Gastrocnemius medialis (tissue), 4 donors: Measurements from ENCODE around the gene GDA.

Experiments used
- POLR2A ChIP-seq, 2 donors: fragments of 450-650 bp; IDR thresholded peaks; one replicate each; pipeline ENCODE4 v1.6.1; 2017; ENCODE audit warnings: antibody characterized with exemption in 2 of 2, mild to moderate bottlenecking in 2 of 2, moderate library complexity in 2 of 2
- TF ChIP-seq, protein P1 (sequence below), 5 experiments: fragments of 450-650 bp in 3 of 5; fragments of 200-600 bp in 2 of 5; sonication (generic) in 2 of 5; IDR thresholded peaks in 4 of 5; conservative IDR thresholded peaks in 1 of 5; 1 replicate in 4 of 5; 2 replicates in 1 of 5; pipeline ENCODE4 v1.5.1; 2016 to 2019; ENCODE audit warnings: antibody characterized with exemption in 5 of 5, mild to moderate bottlenecking in 3 of 5, moderate library complexity in 3 of 5

DNA sequence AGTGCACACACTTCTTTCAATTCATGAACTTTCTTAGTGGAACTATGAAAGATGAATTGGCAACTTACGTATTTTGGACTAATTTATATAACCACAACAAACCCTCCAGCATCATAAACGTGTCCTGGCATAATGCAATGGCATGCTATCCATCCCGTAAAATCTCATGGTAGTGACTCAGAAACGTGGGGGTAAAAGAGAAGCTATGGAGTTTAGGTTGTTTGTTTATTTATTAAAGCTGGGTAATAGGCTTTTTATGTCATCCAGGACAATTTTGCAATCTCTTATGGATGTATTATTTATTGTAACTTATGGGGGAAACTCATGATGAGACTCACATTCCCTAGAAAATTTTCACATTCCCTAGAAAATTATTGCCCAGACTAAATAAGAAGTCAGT, 106.3 kb downstream of the GDA start:
- TF ChIP-seq, protein P1, sequence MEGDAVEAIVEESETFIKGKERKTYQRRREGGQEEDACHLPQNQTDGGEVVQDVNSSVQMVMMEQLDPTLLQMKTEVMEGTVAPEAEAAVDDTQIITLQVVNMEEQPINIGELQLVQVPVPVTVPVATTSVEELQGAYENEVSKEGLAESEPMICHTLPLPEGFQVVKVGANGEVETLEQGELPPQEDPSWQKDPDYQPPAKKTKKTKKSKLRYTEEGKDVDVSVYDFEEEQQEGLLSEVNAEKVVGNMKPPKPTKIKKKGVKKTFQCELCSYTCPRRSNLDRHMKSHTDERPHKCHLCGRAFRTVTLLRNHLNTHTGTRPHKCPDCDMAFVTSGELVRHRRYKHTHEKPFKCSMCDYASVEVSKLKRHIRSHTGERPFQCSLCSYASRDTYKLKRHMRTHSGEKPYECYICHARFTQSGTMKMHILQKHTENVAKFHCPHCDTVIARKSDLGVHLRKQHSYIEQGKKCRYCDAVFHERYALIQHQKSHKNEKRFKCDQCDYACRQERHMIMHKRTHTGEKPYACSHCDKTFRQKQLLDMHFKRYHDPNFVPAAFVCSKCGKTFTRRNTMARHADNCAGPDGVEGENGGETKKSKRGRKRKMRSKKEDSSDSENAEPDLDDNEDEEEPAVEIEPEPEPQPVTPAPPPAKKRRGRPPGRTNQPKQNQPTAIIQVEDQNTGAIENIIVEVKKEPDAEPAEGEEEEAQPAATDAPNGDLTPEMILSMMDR (IDR thresholded peaks at IDR 0.05 in 4 of 5, conservative IDR thresholded peaks at IDR 0.05 in 1 of 5), result no peak
- no peak for TF ChIP-seq POLR2A (IDR thresholded peaks at IDR 0.05)
